Kidney (tissue), 14 donors: Measurements from ENCODE around the gene ADGRV1. TPM values are rescaled to one million over a fixed set of nuclear protein-coding genes. Genes with fewer than 3 reads are reported as not detected.

Source experiments
- DNase-seq, 5 donors: peaks; one replicate each; pipeline ENCODE4 v3.0.0-alpha.2; 2013 to 2020
- FAIRE-seq: peaks from 2 replicates; lab custom pipeline; 2012; peaks lifted over from hg19 to GRCh38; lab: Jason Lieb, UNC
- H3K27ac ChIP-seq, 2 donors: one replicate each; pipeline ENCODE4 v1.7.0; 2013; ENCODE audit warnings: low read depth in 2 of 2, low read length in 2 of 2, inconsistent platforms in 1 of 2
- H3K27me3 ChIP-seq: one replicate; pipeline ENCODE4 v1.7.1; 2013; ENCODE audit warnings: low read length, inconsistent platforms; ENCODE audit not compliant: control insufficient read depth, insufficient read depth
- H3K36me3 ChIP-seq, 3 donors: one replicate each; pipeline versions ENCODE4 v1.7.0 to v1.7.1; 2013; ENCODE audit warnings: low read length in 3 of 3, control low read depth in 1 of 3, inconsistent platforms in 1 of 3; ENCODE audit not compliant: insufficient read depth in 3 of 3, control insufficient read depth in 2 of 3
- H3K4me1 ChIP-seq, 3 donors: one replicate each; pipeline versions ENCODE4 v1.7.0 to v1.7.1; 2013; ENCODE audit warnings: low read length in 3 of 3, inconsistent platforms in 1 of 3, low read depth in 1 of 3; ENCODE audit not compliant: control insufficient read depth in 2 of 3, insufficient read depth in 2 of 3
- H3K4me3 ChIP-seq, 3 donors: one replicate each; pipeline versions ENCODE4 v1.7.0 to v1.8.1; 2013; ENCODE audit warnings: low read length in 3 of 3, control low read depth in 1 of 3, inconsistent platforms in 1 of 3
- H3K9ac ChIP-seq, 3 donors: one replicate each; pipeline versions ENCODE4 v1.7.0 to v1.7.1; 2013; ENCODE audit warnings: low read length in 3 of 3, control low read depth in 1 of 3, inconsistent platforms in 1 of 3
- H3K9me3 ChIP-seq, 3 donors: one replicate each; pipeline versions ENCODE4 v1.7.0 to v1.7.1; 2013; ENCODE audit warnings: low read length in 3 of 3, control low read depth in 1 of 3, inconsistent platforms in 1 of 3; ENCODE audit not compliant: control insufficient read depth in 2 of 3, insufficient read depth in 1 of 3
- intact Hi-C: fragments of 100-400 bp; cut with DNase I; formaldehyde crosslinking; loops from one replicate; pipeline ENCODE4 v1.11.1; 2022
- polyA plus RNA-seq: library from polyadenylated mRNA; stranded (reverse); fragments of 350-450 nt; fragmentation: Illumina TruSeq; extraction: RNeasy Lipid Tissue Mini Kit (QIAGEN cat#74804); gene quantifications from one replicate; pipeline ENCODE4 v1.2.3, GENCODE V29; 2014; ENCODE audit warnings: low read depth, low replicate concordance; ENCODE audit not compliant: insufficient read depth
- total RNA-seq: library from RNA; stranded (reverse); fragmentation: NEBNext Ultra II Directional; extraction: Animal tissue kit (Norgen Biotek cat#: 25700); gene quantifications from one replicate; pipeline ENCODE4 v1.2.1, GENCODE V29; 2021
- TF ChIP-seq, protein P1 (sequence below): IDR thresholded peaks from 3 replicates; pipeline ENCODE4 v1.5.1; 2012; ENCODE audit warnings: mild to moderate bottlenecking, moderate library complexity, borderline replicate concordance; ENCODE audit not compliant: insufficient read depth; ENCODE audit errors: extremely low read depth
- donor health status: control.
- donor health status: control.
- donor health status: control.
- donor health status: control.
- donor health status: control.
- donor health status: DM: yes; HTN: yes; CAD: no.
- donor health status: Normal renal cell carcinoma (clear cell type).

The ADGRV1 gene
- total and polyA plus RNA-seq, 2 donors from 2014 or later: 7.0 to 7.3 TPM

- no peak overlapping the region for H3K4me3 ChIP-seq
- FAIRE-seq (peak; percentile 41), DNase-seq (peak in 3 of 5 donors; percentile 26 to 80 (median 78))
These were observed 520.4 kb downstream of the ADGRV1 start for GRCh38 chr5:91079037-91079436.

DNA sequence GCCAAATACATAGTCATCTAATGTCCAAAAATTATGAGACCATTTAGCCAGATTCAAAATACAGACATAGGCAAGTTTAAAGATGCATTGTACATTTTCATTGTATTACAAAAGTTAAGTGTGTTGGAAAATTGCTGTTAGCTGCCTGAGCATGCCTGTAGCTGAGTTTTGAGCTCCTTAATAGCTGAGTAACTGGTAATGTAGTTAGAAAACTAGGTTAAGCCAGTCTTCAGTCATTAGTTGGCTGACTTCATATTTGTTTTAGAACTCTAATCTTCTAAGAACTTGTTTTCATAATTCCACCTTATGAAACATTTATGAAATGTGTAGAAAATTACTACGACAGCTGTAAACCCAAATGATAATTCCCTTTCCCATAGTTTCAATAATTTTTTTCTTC is 531.2 kb downstream of the ADGRV1 start:
- DNase-seq: no peak
- TF ChIP-seq, protein P1, sequence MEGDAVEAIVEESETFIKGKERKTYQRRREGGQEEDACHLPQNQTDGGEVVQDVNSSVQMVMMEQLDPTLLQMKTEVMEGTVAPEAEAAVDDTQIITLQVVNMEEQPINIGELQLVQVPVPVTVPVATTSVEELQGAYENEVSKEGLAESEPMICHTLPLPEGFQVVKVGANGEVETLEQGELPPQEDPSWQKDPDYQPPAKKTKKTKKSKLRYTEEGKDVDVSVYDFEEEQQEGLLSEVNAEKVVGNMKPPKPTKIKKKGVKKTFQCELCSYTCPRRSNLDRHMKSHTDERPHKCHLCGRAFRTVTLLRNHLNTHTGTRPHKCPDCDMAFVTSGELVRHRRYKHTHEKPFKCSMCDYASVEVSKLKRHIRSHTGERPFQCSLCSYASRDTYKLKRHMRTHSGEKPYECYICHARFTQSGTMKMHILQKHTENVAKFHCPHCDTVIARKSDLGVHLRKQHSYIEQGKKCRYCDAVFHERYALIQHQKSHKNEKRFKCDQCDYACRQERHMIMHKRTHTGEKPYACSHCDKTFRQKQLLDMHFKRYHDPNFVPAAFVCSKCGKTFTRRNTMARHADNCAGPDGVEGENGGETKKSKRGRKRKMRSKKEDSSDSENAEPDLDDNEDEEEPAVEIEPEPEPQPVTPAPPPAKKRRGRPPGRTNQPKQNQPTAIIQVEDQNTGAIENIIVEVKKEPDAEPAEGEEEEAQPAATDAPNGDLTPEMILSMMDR: no peak
- H3K4me1 ChIP-seq: peaks cover 0 to 3% (median 0%) of the 10 kb centered on the region in 3 donors
- no peak for FAIRE-seq
- H3K27me3 ChIP-seq: no peaks in the 10 kb centered on the region
- no peak overlapping the region for H3K9ac ChIP-seq
- H3K9me3 ChIP-seq: no peaks in the 10 kb centered on the region
- intact Hi-C loops: no loop called here
- no peak overlapping the region for H3K27ac ChIP-seq
- no peak overlapping the region for H3K4me3 ChIP-seq
- H3K36me3 ChIP-seq: no peaks in the 10 kb centered on the region

More at GRCh38 chr5:91079037-91079436, 520.4 kb downstream of the ADGRV1 start:
- Histone ChIP-seq H3K27me3 (no peaks in the 10 kb centered on the region), H3K36me3 (no peaks in the 10 kb centered on the region), H3K9me3 (no peaks in the 10 kb centered on the region), H3K4me1 (peaks cover 0 to 7% (median 0%) of the 10 kb centered on the region in 3 donors), H3K27ac (peak overlapping the region in 1 of 2 donors; percentile 10), H3K9ac (no peak overlapping the region)
- intact Hi-C loops: no loop called here
- TF ChIP-seq, protein P1: no peak

DNA sequence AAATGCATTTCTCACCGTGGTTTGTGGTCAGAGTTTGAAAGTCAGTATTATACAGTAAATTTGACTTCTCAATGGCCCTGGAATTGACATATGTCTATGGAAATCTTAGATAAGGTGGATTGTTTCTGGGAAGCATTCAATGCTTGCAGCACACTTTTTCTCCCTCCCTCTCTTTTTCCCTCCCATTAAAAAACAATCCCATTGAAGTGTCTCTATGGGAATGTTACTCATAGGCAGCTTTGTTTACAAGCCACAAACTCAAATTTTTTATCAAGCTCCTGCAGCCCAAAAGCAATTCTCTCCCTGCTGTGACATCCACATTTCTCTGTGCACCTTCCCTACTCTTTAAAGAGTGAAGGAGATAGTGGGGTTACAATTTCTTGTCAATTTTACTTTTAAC is 532.4 kb downstream of the ADGRV1 start:
- no peaks in the 10 kb centered on the region for H3K9me3 ChIP-seq
- H3K9ac ChIP-seq: no peak overlapping the region
- no peaks in the 10 kb centered on the region for H3K27me3 ChIP-seq
- no peak overlapping the region for H3K27ac ChIP-seq
- intact Hi-C loops: no loop called here
- H3K4me3 ChIP-seq: no peak overlapping the region
- no peaks in the 10 kb centered on the region for H3K36me3 ChIP-seq
- peaks cover 0 to 3% (median 0%) of the 10 kb centered on the region in 3 donors for H3K4me1 ChIP-seq
- TF ChIP-seq, protein P1: no peak
- FAIRE-seq (no peak), DNase-seq (no peak)
